HepG2 (cell line): Measurements from ENCODE around the gene MTR. TPM values are rescaled to one million over a fixed set of nuclear protein-coding genes. Genes with fewer than 3 reads are reported as not detected.
A peak's percentile ranks its signal among the peaks of the same experiment; 100 is the strongest.

Experiments
- ATF7 ChIP-seq, 2 experiments: fragments of 450-650 bp in 1 of 2; sonication (generic) in 1 of 2; formaldehyde crosslinking in 1 of 2; IDR thresholded peaks; 2 replicates each; pipeline versions ENCODE4 v1.4.0 to v1.6.1; 2016 to 2020; ENCODE audit warnings: antibody characterized with exemption in 1 of 2, mild to moderate bottlenecking in 1 of 2, missing genetic modification reagents in 1 of 2
- GZF1 ChIP-seq: sonication (generic); formaldehyde crosslinking; IDR thresholded peaks from 2 replicates; pipeline ENCODE4 v1.5.1; 2020; ENCODE audit warnings: mild to moderate bottlenecking, missing genetic modification reagents
- HHEX ChIP-seq: IDR thresholded peaks from 2 replicates; pipeline ENCODE4 v1.6.1; 2016; ENCODE audit warnings: control low read depth
- MAZ ChIP-seq, 2 experiments: sonication (generic) in 1 of 2; formaldehyde crosslinking in 1 of 2; IDR thresholded peaks; 2 replicates each; pipeline versions ENCODE4 v1.5.0 to v1.6.1; 2012 to 2020; ENCODE audit warnings: low read depth in 2 of 2, mild to moderate bottlenecking in 2 of 2, borderline replicate concordance in 1 of 2, improper control_type of control experiment in 1 of 2, low read length in 1 of 2, missing genetic modification reagents in 1 of 2, moderate library complexity in 1 of 2
- PRPF4 ChIP-seq: fragments of 200-400 bp; formaldehyde crosslinking; IDR thresholded peaks from 2 replicates; pipeline ENCODE4 v1.6.1; 2016; ENCODE audit warnings: low read length, low read depth; ENCODE audit not compliant: poor library complexity, severe bottlenecking
- TAF15 ChIP-seq: fragments of 200-400 bp; formaldehyde crosslinking; IDR thresholded peaks from one replicate; pipeline ENCODE4 v1.6.1; 2018; ENCODE audit warnings: mild to moderate bottlenecking, low read depth, low read length; ENCODE audit not compliant: poor library complexity, severe bottlenecking
- TEF ChIP-seq: sonication (generic); formaldehyde crosslinking; IDR thresholded peaks from 2 replicates; pipeline ENCODE4 v1.5.0; 2020; ENCODE audit warnings: missing genetic modification reagents
- ZBTB25 ChIP-seq: IDR thresholded peaks from 2 replicates; pipeline ENCODE4 v1.6.1; 2018; ENCODE audit warnings: missing genetic modification reagents
- ZBTB40 ChIP-seq, 2 experiments: fragments of 450-650 bp in 1 of 2; sonication (generic) in 1 of 2; formaldehyde crosslinking in 1 of 2; IDR thresholded peaks; 2 replicates each; pipeline versions ENCODE4 v1.6.1 to v1.8.0; 2016 to 2022; ENCODE audit warnings: antibody characterized with exemption in 1 of 2, mild to moderate bottlenecking in 1 of 2, missing genetic modification reagents in 1 of 2
- ZBTB49 ChIP-seq: sonication (generic); formaldehyde crosslinking; IDR thresholded peaks from 2 replicates; pipeline ENCODE4 v1.4.0; 2020; ENCODE audit warnings: missing genetic modification reagents, borderline replicate concordance
- ZFP1 ChIP-seq: IDR thresholded peaks from 2 replicates; pipeline ENCODE4 v1.6.1; 2016
- ZNF580 ChIP-seq: IDR thresholded peaks from 2 replicates; pipeline ENCODE4 v1.6.1; 2016; ENCODE audit warnings: low read depth, borderline replicate concordance
- ZNF761 ChIP-seq: sonication (generic); formaldehyde crosslinking; conservative IDR thresholded peaks from 2 replicates; pipeline ENCODE4 v1.4.0; 2020; ENCODE audit warnings: mild to moderate bottlenecking, missing genetic modification reagents
- polyA plus RNA-seq, 8 experiments: library from polyadenylated mRNA; depleted of rRNA in 3 of 8; stranded (reverse) in 7 of 8; unstranded in 1 of 8; fragments of >200 nt; fragmentation: Illumina TruSeq in 4 of 8; extraction: Trizol in 4 of 8; gene quantifications; 2 replicates each; pipeline versions ENCODE4 v1.2.1 to v1.2.3, GENCODE V29; 2011 to 2016; ENCODE audit warnings: low read depth in 4 of 8, missing spikeins in 1 of 8, mixed read lengths in 1 of 8; ENCODE audit not compliant: insufficient read depth in 1 of 8
- total RNA-seq, 5 experiments: library from RNA; depleted of rRNA; stranded (reverse); fragments of >200 nt; fragmentation: Illumina TruSeq; extraction: Trizol; gene quantifications; 2 replicates each; pipeline ENCODE4 v1.2.3, GENCODE V29; 2016; ENCODE audit warnings: low read depth in 1 of 5

MTR gene
- total and polyA plus RNA-seq, 2 of the 13 experiments (the other 11 are each of a cell fraction or from before 2014, with no cell fraction given): 16.3 to 36.1 TPM

- TF ChIP-seq MAZ (IDR thresholded peaks at IDR 0.05; ENCODE audit: borderline replicate concordance, low read depth, low read length): no peak
- TF ChIP-seq MAZ (CRISPR knock-in tag; IDR thresholded peaks at IDR 0.05; ENCODE audit: low read depth): no peak
- TF ChIP-seq ZNF580: no peak
- no peak for TF ChIP-seq ZBTB40 (IDR thresholded peaks at IDR 0.05)
- TF ChIP-seq ZBTB40 (CRISPR knock-in tag; IDR thresholded peaks at IDR 0.05): no peak
- no peak for TF ChIP-seq TEF (CRISPR knock-in tag)
- TF ChIP-seq ZNF761 (CRISPR knock-in tag): no peak
- peak; percentile 78 for TF ChIP-seq HHEX
- no peak for TF ChIP-seq GZF1 (CRISPR knock-in tag)
- no peak for TF ChIP-seq ZFP1
- 0 out of 2 replicates have a peak, but pooled peaks have one; percentile 24 for TF ChIP-seq ZBTB25 (CRISPR knock-in tag)
- TF ChIP-seq PRPF4: no peak
- TF ChIP-seq ZBTB49 (CRISPR knock-in tag): no peak
- TF ChIP-seq TAF15: no peak
- peak; percentile 11; the same call in 1 of the 2 replicates for TF ChIP-seq ATF7 (IDR thresholded peaks at IDR 0.05)
- no peak for TF ChIP-seq ATF7 (CRISPR knock-in tag; IDR thresholded peaks at IDR 0.05)
Observed at GRCh38 chr1:236904892-236905741, 110.0 kb downstream of the MTR start (continued).
